ENCODE results near the gene USP3. TPM values are rescaled to one million over a fixed set of nuclear protein-coding genes. Genes with fewer than 3 reads are reported as not detected.
A peak's percentile ranks its signal among the peaks of the same experiment; 100 is the strongest.
"Not testable (repeated sequence)": the region's sequence is repeated elsewhere in the genome, so short reads cannot be mapped to it uniquely, and the experiment has no call there.

USP3 gene
- total RNA-seq, 1 experiment from 2014 or later = 28.0 TPM

GRCh38 chr15:63484433-63485186 is 19.8 kb upstream of the USP3 start:
- Histone ChIP-seq H3K9me3 (replicated peaks) (no peaks in the 10 kb centered on the region), H3K4me3 (no peak overlapping the region), H3K27me3 (replicated peaks) (no peaks in the 10 kb centered on the region), H3K27ac (peak overlapping the region; percentile 80), H3K4me1 (replicated peaks) (peaks cover 51% of the 10 kb centered on the region), H3K36me3 (no peaks in the 10 kb centered on the region)
- DNase-seq (ENCODE audit: low read depth in 1 of 2, low spot score in 2 of 2) = no peak

DNA sequence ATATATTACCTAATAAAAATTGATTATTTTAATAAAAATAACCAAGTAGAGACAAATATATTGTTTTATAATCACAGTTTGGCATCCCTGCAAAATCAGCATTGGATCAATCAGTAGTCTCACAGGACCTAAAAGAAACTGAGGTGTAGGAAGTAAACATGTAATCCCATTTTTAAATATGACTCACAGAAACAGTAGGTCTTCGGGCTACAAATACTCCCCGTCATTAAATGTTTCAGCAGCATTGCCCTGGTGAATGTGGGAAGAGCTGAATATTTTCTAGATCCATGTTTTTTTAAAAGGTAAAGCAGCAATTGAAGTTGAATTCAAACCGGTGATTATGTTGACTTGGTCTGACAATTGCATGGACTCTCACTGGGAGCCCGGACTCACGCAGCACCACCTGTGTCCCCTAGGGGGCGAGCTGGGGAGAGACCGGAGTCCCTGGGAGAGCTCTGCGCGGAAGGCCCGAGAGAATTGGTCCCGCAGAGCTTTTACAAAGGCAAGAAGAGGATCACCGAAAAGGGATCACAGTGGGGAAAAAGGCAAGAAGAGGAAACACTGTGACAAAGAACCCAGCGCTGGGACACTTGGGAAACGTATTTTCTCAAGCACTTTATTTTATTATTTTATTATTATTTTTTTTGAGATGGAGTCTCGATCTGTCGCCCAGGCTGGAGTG is 17.2 kb upstream of the USP3 start:
- Histone ChIP-seq H3K9me3 (replicated peaks) (no peaks in the 10 kb centered on the region), H3K4me1 (replicated peaks) (peaks cover 41% of the 10 kb centered on the region), H3K27me3 (replicated peaks) (no peaks in the 10 kb centered on the region), H3K4me3 (no peak overlapping the region), H3K36me3 (no peaks in the 10 kb centered on the region), H3K27ac (no peak overlapping the region)
- peak; percentile 46 to 73 for DNase-seq (ENCODE audit: low read depth in 1 of 2, low spot score in 2 of 2)

DNA sequence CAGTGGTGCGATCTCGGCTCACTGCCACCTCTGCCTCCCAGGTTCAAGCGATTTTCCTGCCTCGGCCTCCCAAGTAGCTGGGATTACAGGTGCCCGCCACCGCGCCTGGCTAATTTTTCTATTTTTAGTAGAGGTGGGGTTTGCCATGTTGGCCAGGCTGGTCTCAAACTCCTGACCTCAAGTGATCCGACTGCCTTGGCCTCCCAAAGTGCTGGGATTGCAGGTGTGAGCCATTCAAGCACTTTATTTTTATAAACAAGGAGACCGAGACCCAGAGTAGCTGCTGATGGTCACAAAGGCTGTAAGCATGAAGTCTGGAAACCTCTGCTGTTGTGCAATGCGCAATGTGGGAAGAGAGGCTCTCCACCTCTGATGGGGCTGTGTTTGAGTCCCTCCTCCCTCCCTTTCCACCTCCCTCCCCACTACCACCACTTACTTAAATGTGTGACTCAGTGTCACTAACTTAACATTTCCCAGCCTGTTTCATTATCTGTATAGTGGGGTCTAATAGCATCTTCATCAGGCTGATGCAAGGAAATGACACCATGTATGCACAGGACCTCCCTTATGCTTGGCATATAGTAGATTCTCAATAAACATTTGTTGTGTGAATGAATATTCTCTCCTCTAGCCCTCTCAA is 16.5 kb upstream of the USP3 start:
- not testable (repeated sequence) for H3K27ac ChIP-seq; H3K9me3 ChIP-seq (replicated peaks); DNase-seq (ENCODE audit: low read depth in 1 of 2, low spot score in 2 of 2); H3K36me3 ChIP-seq; H3K27me3 ChIP-seq (replicated peaks); H3K4me3 ChIP-seq
- H3K4me1 ChIP-seq (replicated peaks) = peaks cover 41% of the 10 kb centered on the region

DNA sequence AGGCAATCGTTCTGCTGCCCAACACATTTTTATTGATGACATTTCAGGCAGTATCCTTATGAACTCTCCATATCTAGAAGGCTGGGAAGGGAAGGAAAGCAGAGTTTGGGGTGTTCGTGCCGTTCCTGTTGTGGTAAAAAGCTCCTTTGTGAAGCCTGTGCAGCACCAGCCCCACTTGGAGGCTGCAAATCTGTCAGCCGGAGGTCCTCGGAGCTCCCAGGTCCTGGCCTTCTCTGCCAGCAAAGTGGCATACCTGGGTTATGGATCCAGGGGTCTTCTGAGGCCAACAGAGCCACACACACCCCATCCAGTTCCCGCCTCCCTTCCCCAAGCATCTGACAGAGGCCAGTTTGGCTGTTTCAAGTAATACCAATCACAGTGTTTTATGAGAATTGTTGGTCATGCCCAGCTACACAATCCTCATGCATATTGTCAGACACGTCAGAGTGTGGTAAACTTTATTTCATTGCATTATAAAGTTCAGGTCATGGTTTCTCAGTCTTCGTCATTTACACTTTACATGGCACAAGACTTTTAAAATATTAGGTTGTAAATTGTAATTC is 15.9 kb upstream of the USP3 start:
- H3K4me1 ChIP-seq (replicated peaks) = peaks cover 39% of the 10 kb centered on the region
- H3K4me3 ChIP-seq = no peak overlapping the region

GRCh38 chr15:63489352-63489751 is 15.0 kb upstream of the USP3 start:
- no peaks in the 10 kb centered on the region for H3K9me3 ChIP-seq (replicated peaks)
- no peaks in the 10 kb centered on the region for H3K36me3 ChIP-seq
- H3K27me3 ChIP-seq (replicated peaks) = no peaks in the 10 kb centered on the region
- H3K4me3 ChIP-seq = no peak overlapping the region
- H3K27ac ChIP-seq = no peak overlapping the region
- no peak for DNase-seq (ENCODE audit: low read depth in 1 of 2, low spot score in 2 of 2)
- peaks cover 31% of the 10 kb centered on the region for H3K4me1 ChIP-seq (replicated peaks)

More for the DNA sequence above, 15.9 kb upstream of the USP3 start:
- Histone ChIP-seq H3K27me3 (replicated peaks) (no peaks in the 10 kb centered on the region), H3K9me3 (replicated peaks) (no peaks in the 10 kb centered on the region), H3K36me3 (no peaks in the 10 kb centered on the region), H3K27ac (no peak overlapping the region)
- no peak for DNase-seq (ENCODE audit: low read depth in 1 of 2, low spot score in 2 of 2)

DNA sequence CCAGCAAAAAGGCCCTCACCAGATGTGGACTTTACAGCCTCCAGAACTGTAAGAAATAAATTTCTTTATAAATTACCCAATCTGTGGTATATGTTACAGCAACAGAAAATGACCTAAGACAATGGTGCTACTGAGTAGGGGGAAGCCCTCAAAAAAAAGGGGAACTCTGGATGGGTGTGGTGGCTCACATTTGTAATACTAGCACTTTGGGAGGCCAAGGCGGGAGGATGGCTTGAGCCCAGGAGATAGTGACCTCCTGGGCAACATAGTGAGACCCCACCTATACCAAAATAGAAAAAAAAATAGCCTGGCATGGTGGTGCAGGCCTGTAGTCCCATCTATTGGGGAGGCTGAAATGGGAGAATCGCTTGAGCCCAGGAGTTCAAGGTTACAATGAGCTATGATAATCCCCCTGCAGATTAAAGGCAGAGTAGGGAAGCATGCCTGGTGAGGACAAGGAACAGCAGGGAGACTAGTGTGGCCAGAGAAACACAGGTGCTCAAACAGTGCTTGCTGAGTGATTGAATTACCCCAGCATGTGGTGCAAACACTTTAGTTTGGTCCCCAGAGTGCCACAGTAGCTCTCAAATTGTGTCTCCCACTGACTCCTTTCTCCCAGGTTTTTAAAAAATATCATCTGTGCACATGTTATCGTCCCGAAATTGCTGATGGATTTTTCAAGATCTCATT is 13.9 kb upstream of the USP3 start:
- Histone ChIP-seq H3K4me3 (no peak overlapping the region), H3K27me3 (replicated peaks) (no peaks in the 10 kb centered on the region), H3K9me3 (replicated peaks) (no peaks in the 10 kb centered on the region), H3K4me1 (replicated peaks) (peaks cover 25% of the 10 kb centered on the region), H3K36me3 (no peaks in the 10 kb centered on the region), H3K27ac (no peak overlapping the region)
- no peak for DNase-seq (ENCODE audit: low read depth in 1 of 2, low spot score in 2 of 2)

DNA sequence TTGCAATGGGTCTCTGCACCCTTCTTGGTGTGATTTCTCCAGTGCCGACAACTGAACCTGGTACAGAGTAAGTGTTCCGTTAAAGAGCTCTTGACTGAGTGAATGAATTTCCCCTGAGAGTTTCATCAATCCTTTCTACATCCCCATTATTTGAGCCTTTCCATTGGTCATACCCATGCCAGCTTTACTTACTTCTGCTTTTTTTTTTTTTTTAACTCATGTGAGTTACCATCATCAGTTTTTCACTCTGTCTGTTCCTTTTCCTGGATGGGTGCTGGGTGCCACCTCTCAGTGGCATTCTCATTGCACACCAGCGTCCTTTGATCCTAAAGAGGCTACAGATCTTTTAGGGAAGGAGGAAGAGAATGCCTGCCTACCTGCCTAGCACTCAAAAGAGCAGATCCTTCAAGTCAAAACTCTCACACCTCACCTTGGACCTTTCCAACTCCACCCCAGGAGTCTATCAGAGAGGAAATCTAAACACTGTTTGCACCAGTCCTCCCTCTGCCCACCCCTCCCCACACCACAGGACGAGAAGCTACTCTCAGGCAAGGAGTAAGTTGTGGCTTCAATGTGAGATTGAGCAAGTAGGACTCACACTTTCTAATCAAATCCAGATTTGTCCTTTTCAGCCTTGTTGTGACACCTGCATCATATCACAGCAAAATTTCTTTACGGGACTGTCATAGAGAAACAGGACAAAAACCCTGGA is 13.1 kb upstream of the USP3 start:
- Histone ChIP-seq H3K36me3 (no peaks in the 10 kb centered on the region), H3K9me3 (replicated peaks) (no peaks in the 10 kb centered on the region), H3K4me1 (replicated peaks) (peaks cover 25% of the 10 kb centered on the region), H3K27ac (no peak overlapping the region), H3K4me3 (no peak overlapping the region), H3K27me3 (replicated peaks) (no peaks in the 10 kb centered on the region)
- no peak for DNase-seq (ENCODE audit: low read depth in 1 of 2, low spot score in 2 of 2)

DNA sequence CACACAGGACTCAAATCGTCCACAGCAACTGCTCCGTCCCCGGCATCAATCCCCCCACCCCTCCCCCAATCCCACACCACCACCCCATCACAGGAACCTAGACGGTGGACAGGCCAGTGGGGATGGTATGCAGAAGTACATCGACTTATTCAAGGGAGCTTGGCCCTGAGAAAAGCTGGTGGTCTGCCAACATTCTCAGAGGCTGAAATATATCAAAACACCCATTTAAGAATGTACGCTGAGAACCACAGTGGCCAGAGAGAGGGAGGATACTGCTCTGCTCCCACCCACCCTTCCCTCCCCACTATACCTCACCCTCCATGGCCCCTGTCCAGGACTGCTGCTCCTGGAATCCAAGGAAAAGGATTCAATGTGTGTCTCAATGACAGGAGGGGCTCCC is 12.4 kb upstream of the USP3 start:
- Histone ChIP-seq H3K4me3 (no peak overlapping the region), H3K27ac (peak overlapping the region; percentile 35), H3K9me3 (replicated peaks) (no peaks in the 10 kb centered on the region), H3K36me3 (no peaks in the 10 kb centered on the region), H3K27me3 (replicated peaks) (no peaks in the 10 kb centered on the region), H3K4me1 (replicated peaks) (peaks cover 26% of the 10 kb centered on the region)
- DNase-seq (ENCODE audit: low read depth in 1 of 2, low spot score in 2 of 2) = peak in 1 of 2 experiments; percentile 49

GRCh38 chr15:63492541-63493077 is 11.8 kb upstream of the USP3 start:
- Histone ChIP-seq H3K27me3 (replicated peaks) (no peaks in the 10 kb centered on the region), H3K4me3 (no peak overlapping the region), H3K36me3 (no peaks in the 10 kb centered on the region), H3K27ac (peak overlapping the region; percentile 35), H3K4me1 (replicated peaks) (peaks cover 30% of the 10 kb centered on the region), H3K9me3 (replicated peaks) (no peaks in the 10 kb centered on the region)
- peak in 1 of 2 experiments; percentile 55 for DNase-seq (ENCODE audit: low read depth in 1 of 2, low spot score in 2 of 2)

DNA sequence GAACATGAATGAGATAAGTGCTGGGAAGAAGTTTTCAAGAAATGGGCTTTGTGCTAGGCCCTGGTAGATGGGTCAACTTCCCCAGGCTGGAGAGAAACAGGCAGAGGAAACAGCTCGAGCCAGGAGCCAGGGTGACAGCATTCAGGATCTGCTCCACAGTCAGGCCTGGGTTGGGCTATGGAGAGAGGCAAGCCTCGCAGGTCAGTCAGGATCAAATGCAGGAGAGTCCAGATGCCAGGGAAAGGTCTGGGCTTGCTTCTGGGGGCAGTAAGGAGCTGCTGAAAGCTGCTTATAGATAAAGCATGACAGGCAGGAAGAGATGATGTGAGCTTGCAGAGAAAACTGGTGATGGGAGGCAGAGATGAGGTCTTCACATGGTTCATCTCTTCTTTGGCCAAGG is 11.0 kb upstream of the USP3 start:
- H3K4me1 ChIP-seq (replicated peaks) = peaks cover 35% of the 10 kb centered on the region
- no peak overlapping the region for H3K4me3 ChIP-seq
- no peaks in the 10 kb centered on the region for H3K9me3 ChIP-seq (replicated peaks)
- DNase-seq (ENCODE audit: low read depth in 1 of 2, low spot score in 2 of 2) = no peak
- no peaks in the 10 kb centered on the region for H3K27me3 ChIP-seq (replicated peaks)
- H3K36me3 ChIP-seq = no peaks in the 10 kb centered on the region
- no peak overlapping the region for H3K27ac ChIP-seq

DNA sequence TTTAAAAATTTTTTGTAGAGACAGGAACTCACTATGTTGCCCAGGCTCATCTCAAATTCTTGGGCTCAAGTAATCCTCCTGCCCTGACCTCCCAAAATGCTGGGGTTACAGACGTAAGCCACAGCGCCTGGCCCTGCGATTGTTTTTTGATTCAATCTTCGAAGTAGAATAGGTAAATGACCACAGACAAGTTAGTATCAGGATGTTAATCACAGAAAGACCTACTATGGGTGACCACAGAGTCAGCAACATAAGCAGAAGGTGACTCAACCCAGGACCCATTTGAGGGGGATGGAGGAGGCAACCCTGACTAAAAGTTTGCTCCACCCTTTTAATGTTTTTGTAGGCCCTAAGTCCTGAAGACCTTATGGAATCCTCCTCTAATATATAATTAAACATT is 10.0 kb upstream of the USP3 start:
- Histone ChIP-seq H3K27me3 (replicated peaks) (no peaks in the 10 kb centered on the region), H3K4me1 (replicated peaks) (peaks cover 35% of the 10 kb centered on the region), H3K4me3 (no peak overlapping the region), H3K27ac (no peak overlapping the region), H3K9me3 (replicated peaks) (no peaks in the 10 kb centered on the region), H3K36me3 (no peaks in the 10 kb centered on the region)
- no peak for DNase-seq (ENCODE audit: low read depth in 1 of 2, low spot score in 2 of 2)

DNA sequence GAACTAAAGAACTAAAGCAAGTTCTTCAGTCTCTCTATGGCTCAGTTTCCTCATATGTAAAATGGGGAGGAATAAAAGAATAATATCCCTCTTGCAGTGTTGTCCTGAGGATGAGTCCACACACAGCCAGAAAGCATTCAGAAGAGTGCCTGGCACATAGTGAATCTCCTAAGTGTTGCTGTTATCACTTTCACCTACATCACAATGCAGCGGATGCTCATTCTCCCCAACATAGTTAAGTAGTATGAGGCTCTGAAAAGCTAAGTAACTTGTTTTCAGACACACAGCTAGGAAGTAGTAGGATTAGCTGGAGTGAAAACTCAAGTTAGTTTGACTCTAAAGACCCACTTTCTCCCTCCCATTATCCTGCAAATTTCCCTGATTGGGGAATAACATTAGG is 9.1 kb upstream of the USP3 start:
- peaks cover 41% of the 10 kb centered on the region for H3K4me1 ChIP-seq (replicated peaks)
- no peak overlapping the region for H3K27ac ChIP-seq
- DNase-seq (ENCODE audit: low read depth in 1 of 2, low spot score in 2 of 2) = no peak
- no peaks in the 10 kb centered on the region for H3K36me3 ChIP-seq
- H3K27me3 ChIP-seq (replicated peaks) = no peaks in the 10 kb centered on the region
- H3K9me3 ChIP-seq (replicated peaks) = no peaks in the 10 kb centered on the region
- H3K4me3 ChIP-seq = no peak overlapping the region

Measured in SJSA1 (cell line).